HG02943 (cell line): Measurements from ENCODE around the gene IMMT.

Source experiments
- ATAC-seq: cut with Tn5 transposase; IDR thresholded peaks from one replicate; pipeline ENCODE4 v1.9.1; 2021; ENCODE audit warnings: mild to moderate bottlenecking, low read depth, moderate library complexity; ENCODE audit not compliant: unreplicated experiment

The IMMT gene

DNA sequence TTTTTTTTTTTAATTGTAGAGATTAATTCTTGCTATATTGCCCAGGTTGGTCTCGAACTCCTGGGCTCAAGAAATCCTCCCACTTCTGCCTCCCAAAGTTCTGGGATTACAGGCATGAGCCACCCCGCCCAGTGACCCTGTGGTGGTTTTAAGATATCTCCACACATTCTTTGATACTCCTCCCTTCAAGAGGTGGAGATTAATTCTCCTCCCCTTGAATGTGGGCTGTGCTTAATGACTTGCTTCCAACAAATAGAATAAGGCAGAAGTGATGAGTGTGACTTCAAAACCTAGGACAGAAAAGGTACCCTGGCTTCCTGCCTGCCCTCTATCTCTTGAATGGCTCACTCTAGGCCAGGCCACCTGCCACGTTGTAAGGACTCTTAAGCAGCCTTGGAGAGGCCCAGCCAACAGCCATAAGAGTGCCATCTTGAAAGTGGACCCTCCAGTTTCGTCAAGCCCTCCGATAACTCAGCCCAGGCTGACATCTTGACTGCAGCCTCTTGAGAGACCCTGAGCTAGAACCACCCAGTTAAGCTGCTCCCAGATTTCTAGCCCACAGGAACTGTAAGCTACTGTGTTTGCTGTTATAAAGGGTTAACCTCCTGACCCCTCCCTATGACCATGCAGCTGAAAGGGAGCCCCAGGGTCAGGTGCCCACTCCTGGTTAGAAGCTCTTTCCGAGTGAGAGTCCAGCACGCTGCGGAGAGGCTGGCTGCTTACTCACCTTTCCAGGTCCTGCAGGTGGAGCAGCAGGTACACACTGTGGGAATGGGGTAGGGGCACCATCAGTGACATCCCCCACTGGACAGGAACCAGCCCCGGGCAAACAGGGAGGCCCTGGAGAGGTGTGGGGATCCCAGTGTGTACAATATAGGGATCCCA is 31.6 kb upstream of the IMMT start:
- no peak for ATAC-seq

- ATAC-seq, result no peak
These were observed 30.8 kb upstream of the IMMT start for GRCh38 chr2:86226070-86226469.

- no peak for ATAC-seq
These were observed 30.3 kb upstream of the IMMT start for GRCh38 chr2:86225581-86225980.

GRCh38 chr2:86224645-86225355 is 29.5 kb upstream of the IMMT start:
- ATAC-seq, result no peak

DNA sequence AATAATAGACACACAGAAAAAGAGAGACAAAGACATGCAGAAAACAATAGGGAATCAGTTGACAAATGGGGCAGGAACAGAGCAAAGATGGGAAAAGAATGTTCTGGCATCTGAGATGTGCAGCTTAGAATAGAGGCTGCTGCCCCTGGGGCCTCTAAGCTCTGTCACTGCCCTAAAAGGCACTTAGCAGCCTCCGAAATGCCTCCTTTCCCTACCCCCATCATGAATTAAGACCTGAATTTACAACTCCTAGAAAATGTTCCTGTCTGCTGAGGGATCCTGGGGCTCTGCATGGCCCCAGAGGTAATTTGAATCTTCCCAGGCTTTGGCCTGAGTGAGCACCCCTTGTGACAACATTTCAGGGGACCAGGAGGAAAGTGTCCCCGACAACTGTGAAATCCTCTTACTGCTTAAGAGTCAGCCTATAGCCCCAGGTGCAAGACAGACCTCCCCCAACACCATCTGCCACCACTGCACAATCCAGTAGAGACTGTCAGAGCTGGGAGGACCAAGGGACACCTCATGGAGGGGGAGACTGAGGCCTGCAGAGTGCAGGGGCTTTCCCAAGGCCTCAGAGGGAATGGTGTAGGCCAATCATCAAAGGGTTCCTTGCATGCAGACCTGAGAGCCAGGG is 28.8 kb upstream of the IMMT start:
- ATAC-seq, result no peak

DNA sequence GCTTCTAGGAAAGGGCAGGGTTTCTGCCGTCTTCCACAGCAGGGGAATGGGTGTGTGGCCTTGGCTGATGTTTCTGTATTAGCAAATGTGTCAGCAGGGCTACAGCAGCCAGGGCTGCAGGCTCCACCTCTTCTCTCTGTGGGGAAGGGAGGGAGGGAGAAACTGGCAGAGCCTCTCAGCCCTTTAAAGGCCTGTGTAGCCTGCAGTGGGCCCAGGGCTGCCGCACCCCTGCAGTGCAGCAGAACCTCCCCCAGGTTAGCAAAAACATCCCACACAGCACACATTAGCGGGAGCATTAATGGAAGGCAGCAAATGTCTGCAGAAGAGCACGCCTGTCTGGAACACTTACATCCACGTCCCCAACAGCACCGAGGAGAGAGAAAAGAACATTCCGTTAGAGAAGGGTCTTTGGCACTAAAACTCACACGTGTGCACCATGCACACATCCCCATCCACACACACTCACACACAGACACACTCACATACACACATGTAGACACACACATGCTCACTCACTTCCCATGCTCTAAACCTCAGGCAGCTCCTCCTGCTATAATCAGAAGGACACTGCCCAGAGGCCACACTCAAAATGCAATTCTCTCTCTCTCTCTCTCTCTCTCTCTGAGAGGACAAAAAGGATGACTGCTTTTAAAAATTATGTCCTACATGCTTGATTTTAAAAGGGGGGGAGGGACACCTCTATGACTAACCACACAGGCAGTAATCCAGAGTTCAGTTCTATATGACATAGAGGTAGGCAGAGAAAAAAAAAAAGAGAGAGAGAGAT is 28.1 kb upstream of the IMMT start:
- ATAC-seq, result no peak

DNA sequence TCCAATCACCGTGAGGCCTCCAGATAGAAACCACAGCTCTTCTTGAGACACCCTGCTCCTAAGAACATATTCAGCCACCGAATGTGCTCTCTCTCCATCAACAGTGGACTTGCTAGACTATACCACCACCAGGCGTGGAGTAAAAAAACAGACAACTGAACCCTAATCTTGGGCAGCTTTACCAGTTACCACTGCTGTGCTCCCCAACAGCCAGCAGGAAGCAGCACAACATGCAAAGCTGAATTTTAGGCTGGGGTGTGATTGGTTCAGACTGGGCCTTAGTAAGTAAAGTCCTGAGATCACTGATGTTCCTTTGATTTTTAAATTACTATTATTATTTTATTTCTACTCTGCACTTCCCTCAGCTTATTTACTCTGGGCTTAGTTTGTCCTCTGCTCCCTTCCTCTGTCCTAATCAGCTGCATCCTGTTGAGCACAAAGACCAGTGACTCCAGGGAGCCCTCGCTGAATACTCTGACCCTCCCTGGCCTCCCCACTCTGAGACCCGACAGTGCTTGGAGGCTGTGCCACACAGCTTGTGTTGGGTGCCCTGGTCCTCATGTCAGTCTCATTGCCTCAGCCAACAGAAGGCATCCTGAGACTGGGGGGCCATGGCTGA is 25.9 kb upstream of the IMMT start:
- ATAC-seq, result no peak

DNA sequence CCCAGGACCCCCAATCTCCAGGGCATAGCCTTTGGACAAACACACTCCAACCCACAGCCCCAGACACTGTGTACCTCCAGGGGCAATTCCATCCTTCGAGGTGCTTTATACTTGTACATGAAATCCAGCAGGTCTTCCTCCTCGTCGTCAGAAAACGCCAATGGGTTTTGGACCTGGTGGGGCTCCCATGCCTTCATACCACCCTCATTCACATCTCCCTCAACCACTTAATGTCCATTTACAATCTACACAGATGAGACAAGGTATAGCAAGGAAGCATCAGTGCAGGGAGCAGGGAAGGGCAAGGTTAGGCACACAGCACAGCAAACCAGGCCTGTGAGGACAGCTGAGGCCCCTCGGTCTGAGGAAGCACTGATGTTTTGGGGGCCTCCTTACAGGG is 24.6 kb upstream of the IMMT start:
- ATAC-seq, result no peak

DNA sequence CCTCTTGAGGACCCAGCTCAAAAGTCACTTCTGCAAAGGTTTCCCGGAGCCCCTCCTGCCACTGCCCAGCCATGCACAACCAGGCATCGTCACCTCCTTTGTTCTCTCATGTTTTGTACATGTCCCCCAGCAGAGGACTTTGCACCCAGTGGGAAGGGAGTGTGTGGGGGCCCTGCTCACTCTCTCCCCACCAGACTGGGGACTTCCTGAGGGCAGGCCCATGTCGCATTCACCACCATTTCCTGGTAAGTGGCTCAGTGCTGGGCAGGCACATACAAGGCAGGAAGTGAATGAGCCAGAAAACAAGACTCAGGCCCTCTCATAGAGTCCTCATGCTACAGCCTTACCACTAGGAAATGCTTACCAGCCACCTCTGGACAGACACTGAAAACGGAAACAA is 22.9 kb upstream of the IMMT start:
- ATAC-seq, result no peak

DNA sequence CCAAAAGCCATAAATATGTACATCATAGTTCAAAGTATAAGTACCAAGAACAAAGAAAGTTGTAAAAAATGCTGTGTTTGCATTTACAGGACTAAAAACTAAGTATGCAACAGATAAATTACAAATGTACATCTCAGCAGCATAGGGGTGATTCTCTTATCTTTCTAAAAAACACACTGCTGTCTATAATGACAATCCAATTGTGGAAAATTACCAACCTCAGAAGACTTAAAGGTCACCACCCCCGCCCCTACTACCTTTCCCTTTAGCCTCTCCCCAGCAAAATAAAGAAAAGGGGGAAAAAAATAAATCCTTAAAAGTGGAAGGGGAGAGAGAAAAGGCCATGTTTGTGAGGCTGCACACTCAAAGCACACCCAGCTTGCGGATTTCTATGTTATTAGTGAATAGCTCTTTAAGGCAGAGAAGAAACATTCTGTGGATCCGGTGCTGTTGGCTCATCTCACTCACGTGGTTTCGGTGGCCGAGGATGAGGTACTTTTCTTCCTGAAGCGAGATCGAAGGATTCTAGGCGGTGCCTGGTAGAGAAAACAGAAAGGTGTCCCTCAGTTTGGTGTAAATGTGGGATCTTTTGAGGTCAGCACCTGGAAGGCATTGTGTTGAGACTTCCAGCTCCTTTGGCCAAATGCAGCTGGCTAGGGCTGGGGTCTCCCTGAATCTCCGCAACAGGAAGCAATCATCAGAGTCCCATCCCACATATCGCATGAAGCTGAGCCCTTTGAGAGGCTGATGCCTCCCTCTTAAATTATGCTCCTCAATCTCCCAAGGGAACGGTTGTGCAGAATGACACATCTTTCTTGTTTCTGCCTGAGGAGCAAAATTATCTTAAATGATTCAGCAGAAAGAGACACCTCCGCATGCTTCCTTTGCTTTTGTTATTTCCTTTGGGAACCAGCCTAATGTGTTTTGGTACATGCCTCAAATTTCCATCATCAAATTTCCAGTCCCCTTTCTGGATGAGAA is 21.6 kb upstream of the IMMT start:
- no peak for ATAC-seq

DNA sequence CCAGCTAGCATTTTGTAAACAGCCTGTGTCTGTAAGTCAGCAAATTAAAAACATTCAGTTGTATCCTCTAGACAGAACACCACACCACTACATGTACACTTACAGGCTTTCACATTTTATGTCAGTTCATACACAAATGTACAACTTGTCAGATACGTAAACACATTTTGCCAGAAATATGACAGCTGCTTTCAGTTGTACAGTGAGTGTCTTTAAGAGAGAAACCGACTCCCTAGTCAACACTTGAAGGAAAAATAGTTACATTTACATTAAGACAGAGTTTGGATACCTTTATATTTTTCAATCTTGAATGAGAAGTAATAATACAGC is 19.2 kb upstream of the IMMT start:
- ATAC-seq, result no peak

DNA sequence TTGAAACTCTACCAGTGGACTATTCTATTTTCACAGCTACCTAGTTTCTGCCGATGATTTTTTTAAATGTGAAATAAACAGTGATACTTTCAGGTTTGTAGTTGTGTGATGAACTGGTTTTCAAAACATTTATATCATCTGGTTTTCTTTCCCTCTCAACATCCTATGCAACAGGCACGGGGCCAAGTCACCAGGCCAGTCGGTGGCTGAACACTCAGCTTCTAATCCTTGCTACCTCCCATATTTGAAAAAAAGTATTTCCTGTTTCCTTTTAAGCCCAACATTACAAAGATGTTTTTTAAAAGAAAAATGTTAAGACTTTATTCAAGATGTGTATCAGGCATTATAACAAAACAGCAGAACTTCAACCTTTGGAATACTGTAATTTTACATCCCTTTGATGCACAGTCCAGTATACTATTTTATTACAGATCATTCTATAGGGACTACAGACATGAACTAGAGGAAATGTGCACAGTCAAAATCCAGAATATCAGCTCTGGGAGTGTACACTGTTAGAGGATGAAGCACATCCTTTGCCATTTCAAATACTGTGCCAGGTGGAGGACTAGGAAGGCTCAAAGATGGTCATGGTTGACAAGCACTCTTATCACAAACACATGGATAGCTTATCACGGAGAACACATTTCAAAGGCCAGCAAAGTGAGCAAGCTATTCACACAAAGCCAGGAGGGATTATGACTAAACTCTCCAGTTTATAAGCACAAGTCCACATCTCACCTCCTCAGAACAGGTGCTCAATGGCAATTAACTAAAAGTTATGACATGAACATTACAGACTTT is 18.6 kb upstream of the IMMT start:
- ATAC-seq, result no peak

- ATAC-seq, result no peak
These were observed 17.8 kb upstream of the IMMT start for GRCh38 chr2:86213056-86213455.

- no peak for ATAC-seq
These were observed 16.5 kb upstream of the IMMT start for GRCh38 chr2:86211796-86212188.

DNA sequence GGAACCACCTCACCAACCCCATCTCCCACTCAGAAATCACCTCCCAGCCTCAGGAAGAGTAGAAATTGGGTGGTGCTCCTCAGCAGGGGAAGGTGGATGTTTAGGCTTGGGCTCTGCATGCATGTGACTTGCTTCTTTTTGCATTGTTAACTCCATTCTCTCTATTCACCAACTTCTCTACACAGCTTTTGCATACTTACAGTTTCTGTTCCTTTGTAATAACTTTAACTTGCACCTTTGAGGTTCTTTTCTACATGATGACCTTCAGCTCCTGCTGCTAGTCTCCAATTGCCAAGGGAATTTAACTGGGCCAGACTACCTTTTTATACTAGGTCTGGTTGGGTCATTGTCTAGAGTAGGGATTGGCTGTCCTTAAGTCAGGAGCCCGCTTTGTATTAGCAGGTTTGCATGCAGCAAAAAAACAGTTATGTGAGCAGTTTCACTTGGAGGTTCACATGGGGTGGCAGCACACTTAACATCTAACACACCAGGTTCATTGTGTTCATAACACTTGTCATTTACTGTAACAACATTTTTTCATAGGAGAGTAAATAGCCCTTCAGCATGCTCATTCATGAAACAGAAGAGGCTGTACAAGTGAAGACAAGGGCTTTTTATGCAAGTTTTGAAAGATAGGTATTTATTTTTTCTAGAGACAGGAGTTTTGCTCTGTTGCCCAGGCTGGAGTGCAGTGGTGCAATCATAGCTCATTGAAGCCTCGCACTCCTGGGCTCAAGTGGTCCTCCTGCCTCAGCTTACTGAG is 16.0 kb upstream of the IMMT start:
- no peak for ATAC-seq

GRCh38 chr2:86204458-86204857 is 9.2 kb upstream of the IMMT start:
- no peak for ATAC-seq

- ATAC-seq, result no peak
These were observed 8.4 kb upstream of the IMMT start for GRCh38 chr2:86203614-86204013.

GRCh38 chr2:86202702-86203101 is 7.4 kb upstream of the IMMT start:
- ATAC-seq, result no peak
